Measurements from ENCODE around the gene MYT1. TPM values are rescaled to one million over a fixed set of nuclear protein-coding genes. Genes with fewer than 3 reads are reported as not detected.
A peak's percentile ranks its signal among the peaks of the same experiment; 100 is the strongest.
"Not testable (repeated sequence)": the region's sequence is repeated elsewhere in the genome, so short reads cannot be mapped to it uniquely, and the experiment has no call there.

MYT1 gene
- total RNA-seq, 4 donors from 2014 or later, result 0.16 to 0.55 TPM; not detected in 2

- 64% methylated on average over 6 of the region's 8 CpGs; no CpG with 5 or more reads in 1 of the 2 donors for WGBS, 2 donors (ENCODE audit: low coverage in 1 of 2)
- TF ChIP-seq CTCF (IDR thresholded peaks at IDR 0.05) (no peak), POLR2AphosphoS5 (IDR thresholded peaks at IDR 0.05) (no peak), EP300 (IDR thresholded peaks at IDR 0.05; ENCODE audit: low read depth) (no peak), POLR2A (IDR thresholded peaks at IDR 0.05) (no peak)
- Histone ChIP-seq H3K9me3 (no peaks in the 10 kb centered on the region), H3K4me1 (peaks cover 0 to 5% (median 2%) of the 10 kb centered on the region in 4 donors), H3K4me3 (no peak overlapping the region), H3K27ac (no peak overlapping the region), H3K36me3 (no peaks in the 10 kb centered on the region), H3K27me3 (peaks cover 29% of the 10 kb centered on the region)
- in situ Hi-C loops (cut with MboI; ENCODE audit: low pct_ligation_motif_present in 1 of 4, low pct_unique_long_range_greater_than_20kb in 1 of 4, low sequenced_read_pairs in 3 of 4) (no loop called here), intact Hi-C loops (cut with DNase I; ENCODE audit: low total_unique reads) (no loop called here)
- DNase-seq, result no peak
Measured at GRCh38 chr20:64119301-64119680, 45.0 kb upstream of the MYT1 start.

- no peaks in the 10 kb centered on the region for H3K9me3 ChIP-seq
- WGBS, 2 donors (ENCODE audit: low coverage in 1 of 2), result 64% methylated on average over 12 of the region's 14 CpGs; no CpG with 5 or more reads in 1 of the 2 donors
- in situ Hi-C loops (cut with MboI; ENCODE audit: low pct_ligation_motif_present in 1 of 4, low pct_unique_long_range_greater_than_20kb in 1 of 4, low sequenced_read_pairs in 3 of 4), result no loop called here
- H3K36me3 ChIP-seq, result no peaks in the 10 kb centered on the region
- peaks cover 0 to 5% (median 2%) of the 10 kb centered on the region in 4 donors for H3K4me1 ChIP-seq
- DNase-seq, result no peak
- TF ChIP-seq POLR2A (IDR thresholded peaks at IDR 0.05), result no peak
- TF ChIP-seq CTCF (IDR thresholded peaks at IDR 0.05), result no peak
- no peak for TF ChIP-seq POLR2AphosphoS5 (IDR thresholded peaks at IDR 0.05)
- TF ChIP-seq EP300 (IDR thresholded peaks at IDR 0.05; ENCODE audit: low read depth), result no peak
- intact Hi-C loops (cut with DNase I; ENCODE audit: low total_unique reads), result no loop called here
- no peak overlapping the region for H3K27ac ChIP-seq
- H3K4me3 ChIP-seq, result peak overlapping the region in 1 of 4 donors; percentile 24
- H3K27me3 ChIP-seq, result peaks cover 33% of the 10 kb centered on the region
Measured at GRCh38 chr20:64119681-64120341, 44.4 kb upstream of the MYT1 start.

DNA sequence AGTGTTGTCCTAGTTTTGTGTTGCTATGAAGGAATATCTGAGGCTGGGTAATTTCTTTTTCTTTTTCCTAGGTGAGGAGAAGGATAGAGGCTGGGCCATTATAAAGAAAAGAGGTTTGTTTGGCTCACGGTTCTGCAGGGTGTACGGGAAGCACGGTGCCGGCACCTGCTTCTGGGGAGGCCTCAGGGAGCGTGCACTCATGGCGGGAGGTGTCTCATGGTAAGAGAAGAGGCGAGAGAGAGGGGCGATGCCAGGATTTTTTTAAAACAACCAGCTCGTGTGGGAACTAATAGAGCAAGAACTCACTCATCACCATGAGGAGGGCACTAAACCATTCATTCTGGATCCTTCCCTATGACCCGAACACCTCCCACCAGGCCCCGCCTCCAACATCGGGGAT is 42.7 kb upstream of the MYT1 start:
- TF ChIP-seq EP300 (IDR thresholded peaks at IDR 0.05; ENCODE audit: low read depth) (no peak), POLR2A (IDR thresholded peaks at IDR 0.05) (no peak), POLR2AphosphoS5 (IDR thresholded peaks at IDR 0.05) (no peak), CTCF (IDR thresholded peaks at IDR 0.05) (no peak)
- Histone ChIP-seq H3K9me3 (no peaks in the 10 kb centered on the region), H3K27me3 (peaks cover 36% of the 10 kb centered on the region), H3K4me3 (no peak overlapping the region), H3K27ac (no peak overlapping the region), H3K36me3 (no peaks in the 10 kb centered on the region), H3K4me1 (peaks cover 0 to 5% (median 2%) of the 10 kb centered on the region in 4 donors)
- in situ Hi-C loops (cut with MboI; ENCODE audit: low pct_ligation_motif_present in 1 of 4, low pct_unique_long_range_greater_than_20kb in 1 of 4, low sequenced_read_pairs in 3 of 4) (no loop called here), intact Hi-C loops (cut with DNase I; ENCODE audit: low total_unique reads) (no loop called here)
- 77 to 82% methylated on average over 3 to 12 of the region's 12 CpGs for WGBS, 2 donors (ENCODE audit: low coverage in 1 of 2)
- no peak for DNase-seq

DNA sequence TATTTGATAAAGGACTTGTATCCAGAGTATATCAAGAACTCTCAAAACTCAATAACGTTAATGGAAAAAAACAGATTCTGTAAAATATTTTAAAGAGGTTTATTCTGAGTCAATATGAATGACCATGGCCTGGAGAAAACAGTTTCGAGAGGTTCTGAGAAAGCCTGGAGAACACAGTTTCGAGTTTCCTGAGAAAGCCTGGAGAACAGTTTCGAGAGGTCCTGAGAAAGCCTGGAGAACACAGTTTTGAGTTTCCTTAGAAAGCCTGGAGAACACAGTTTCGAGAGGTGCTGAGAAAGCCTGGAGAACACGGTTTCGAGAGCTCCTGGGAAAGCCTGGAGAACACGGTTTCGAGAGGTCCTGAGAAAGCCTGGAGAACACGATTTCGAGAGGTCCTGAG is 41.3 kb upstream of the MYT1 start:
- 79% methylated on average over 11 of the region's 11 CpGs for WGBS, 2 donors (ENCODE audit: low coverage in 1 of 2)
- H3K4me3 ChIP-seq; in situ Hi-C loops (cut with MboI; ENCODE audit: low pct_ligation_motif_present in 1 of 4, low pct_unique_long_range_greater_than_20kb in 1 of 4, low sequenced_read_pairs in 3 of 4); DNase-seq; H3K36me3 ChIP-seq; intact Hi-C loops (cut with DNase I; ENCODE audit: low total_unique reads); H3K9me3 ChIP-seq; H3K4me1 ChIP-seq; H3K27ac ChIP-seq: not testable (repeated sequence)
- peaks cover 38% of the 10 kb centered on the region for H3K27me3 ChIP-seq

- in situ Hi-C loops (cut with MboI; ENCODE audit: low pct_ligation_motif_present in 1 of 4, low pct_unique_long_range_greater_than_20kb in 1 of 4, low sequenced_read_pairs in 3 of 4); DNase-seq; H3K27ac ChIP-seq; H3K4me1 ChIP-seq; H3K9me3 ChIP-seq; H3K4me3 ChIP-seq; H3K36me3 ChIP-seq; intact Hi-C loops (cut with DNase I; ENCODE audit: low total_unique reads): not testable (repeated sequence)
- peaks cover 44% of the 10 kb centered on the region for H3K27me3 ChIP-seq
- 57 to 84% methylated on average over 6 to 11 of the region's 11 CpGs for WGBS, 2 donors (ENCODE audit: low coverage in 1 of 2)
Measured at GRCh38 chr20:64123517-64123916, 40.7 kb upstream of the MYT1 start.
